Motor neuron (in vitro differentiated cells): ENCODE data around the gene MYOZ3. TPM values are rescaled to one million over a fixed set of nuclear protein-coding genes. Genes with fewer than 3 reads are reported as not detected.
A peak's percentile ranks its signal among the peaks of the same experiment; 100 is the strongest.

Experiments
- ATAC-seq, 8 experiments: fragments of 200-7000 bp; cut with Tn5 transposase; replicated peaks in 6 of 8; 2 replicates each; pipeline ENCODE4 v1.8.0; 2021; ENCODE audit warnings: mild to moderate bottlenecking in 8 of 8, moderate library complexity in 8 of 8
- H3K27ac ChIP-seq, 2 donors: fragments of 250-450 bp; sonication (Bioruptor Pico); 2 replicates each; pipeline ENCODE4 v1.9.0; 2021; ENCODE audit warnings: antibody characterized with exemption in 2 of 2, mild to moderate bottlenecking in 2 of 2, moderate library complexity in 1 of 2
- H3K4me1 ChIP-seq, 2 donors: fragments of 250-450 bp; sonication (Bioruptor Pico); replicated peaks in 1 of 2; 2 replicates each; pipeline ENCODE4 v1.6.1; 2021; ENCODE audit warnings: antibody characterized with exemption in 2 of 2, mild to moderate bottlenecking in 2 of 2, moderate library complexity in 1 of 2
- H3K4me3 ChIP-seq, 5 donors: fragments of 250-450 bp; sonication (Bioruptor Pico); 2 replicates each; pipeline ENCODE4 v1.9.0; 2021; ENCODE audit warnings: antibody characterized with exemption in 5 of 5, mild to moderate bottlenecking in 5 of 5, moderate library complexity in 4 of 5
- WGBS, 10 experiments: fragments of 450-650 bp; shearing (Covaris generic); methylation state at CpG; one replicate each; pipeline ENCODE4 v1.0.0; 2022; 5-methylcytosine and 5-hydroxymethylcytosine counted together
- in situ Hi-C, 9 experiments: fragments of 400-800 bp; cut with MboI; loops; one replicate each; pipeline ENCODE4 v1.15.0; 2021; ENCODE audit warnings: low sequenced_read_pairs in 9 of 9, low pct_unique_long_range_greater_than_20kb in 2 of 9; ENCODE audit not compliant: unreplicated experiment in 9 of 9
- total RNA-seq, 8 experiments: library from RNA; unstranded; fragments of 300-600 nt; gene quantifications; 2 replicates each; pipeline versions ENCODE4 v1.2.3 to v1.2.4, GENCODE V29; 2022

MYOZ3 gene
- total RNA-seq, 8 experiments from 2014 or later, result 0.87 to 4.7 (median 1.9) TPM

- WGBS, 10 experiments, result 0 to 48% (median 21%) methylated on average over 1 to 4 of the region's 14 CpGs; no CpG with 5 or more reads in 6 of the 10 experiments
- peaks cover 14 to 43% of the 10 kb centered on the region in 2 donors for H3K4me1 ChIP-seq
- ATAC-seq, result peak in 6 of 8 experiments; percentile 21 to 40 (median 26)
- no peak within 1 kb of the TSS for H3K4me3 ChIP-seq
- peak within 1 kb of the TSS in 1 of 2 donors; percentile 13 for H3K27ac ChIP-seq
- in situ Hi-C loops, result no loop called here
These were observed 20.6 kb upstream of the MYOZ3 start, which contains the start of gene SYNPO for GRCh38 chr5:150640311-150641005. SYNPO (plus strand) TSS chr5:150640660; CDS start chr5:150648276, 7,616 bp downstream.

- H3K27ac ChIP-seq, result no peak overlapping the region
- H3K4me1 ChIP-seq, result peaks cover 17 to 46% of the 10 kb centered on the region in 2 donors
- ATAC-seq, result peak in 2 of 8 experiments; percentile 7 to 14
- H3K4me3 ChIP-seq, result no peak overlapping the region
- in situ Hi-C loops, result no loop called here
- 67 to 95% methylated on average over 3 of the region's 9 CpGs; no CpG with 5 or more reads in 8 of the 10 experiments for WGBS, 10 experiments
These were observed 20.0 kb upstream of the MYOZ3 start for GRCh38 chr5:150641006-150641570.

- peaks cover 17 to 42% of the 10 kb centered on the region in 2 donors for H3K4me1 ChIP-seq
- WGBS, 10 experiments, result 60 to 100% methylated on average over 1 of the region's 5 CpGs; no CpG with 5 or more reads in 8 of the 10 experiments
- H3K4me3 ChIP-seq, result no peak overlapping the region
- no peak for ATAC-seq
- in situ Hi-C loops, result no loop called here
- H3K27ac ChIP-seq, result no peak overlapping the region
These were observed 19.1 kb upstream of the MYOZ3 start for GRCh38 chr5:150641824-150642566.

- no peak overlapping the region for H3K4me3 ChIP-seq
- peak; percentile 15 to 69 (median 26) for ATAC-seq
- WGBS, 10 experiments, result 0 to 93% (median 41%) methylated on average over 1 to 2 of the region's 5 CpGs; no CpG with 5 or more reads in 6 of the 10 experiments
- in situ Hi-C loops, result no loop called here
- H3K27ac ChIP-seq, result no peak overlapping the region
- H3K4me1 ChIP-seq, result peaks cover 17 to 42% of the 10 kb centered on the region in 2 donors
These were observed 18.5 kb upstream of the MYOZ3 start for GRCh38 chr5:150642567-150642927.

GRCh38 chr5:150642991-150643710 lies 17.9 kb upstream of the MYOZ3 start:
- no peak for ATAC-seq
- WGBS, 10 experiments, result 77 to 96% (median 86%) methylated on average over 1 to 9 of the region's 12 CpGs; no CpG with 5 or more reads in 4 of the 10 experiments
- Histone ChIP-seq H3K4me3 (no peak overlapping the region), H3K4me1 (peaks cover 17 to 46% of the 10 kb centered on the region in 2 donors), H3K27ac (no peak overlapping the region)
- in situ Hi-C loops, result no loop called here

GRCh38 chr5:150644058-150644457 lies 17.0 kb upstream of the MYOZ3 start:
- 68 to 100% (median 80%) methylated on average over 1 to 5 of the region's 5 CpGs; no CpG with 5 or more reads in 2 of the 10 experiments for WGBS, 10 experiments
- in situ Hi-C loops, result no loop called here
- ATAC-seq, result no peak

GRCh38 chr5:150644514-150644913 lies 16.5 kb upstream of the MYOZ3 start:
- H3K4me1 ChIP-seq, result peaks cover 17 to 46% of the 10 kb centered on the region in 2 donors
- no peak overlapping the region for H3K4me3 ChIP-seq
- in situ Hi-C loops, result no loop called here
- ATAC-seq, result peak in 5 of 8 experiments; percentile 22 to 61 (median 33)
- H3K27ac ChIP-seq, result peak overlapping the region; percentile 28 to 29
- 50 to 80% (median 50%) methylated on average over 1 of the region's 2 CpGs; no CpG with 5 or more reads in 7 of the 10 experiments for WGBS, 10 experiments

More at GRCh38 chr5:150644058-150644457, 17.0 kb upstream of the MYOZ3 start:
- no peak overlapping the region for H3K4me3 ChIP-seq
- H3K27ac ChIP-seq, result no peak overlapping the region
- peaks cover 17 to 46% of the 10 kb centered on the region in 2 donors for H3K4me1 ChIP-seq

GRCh38 chr5:150645070-150645700 lies 15.9 kb upstream of the MYOZ3 start:
- in situ Hi-C loops, result no loop called here
- peaks cover 17 to 46% of the 10 kb centered on the region in 2 donors for H3K4me1 ChIP-seq
- WGBS, 10 experiments, result 29 to 71% (median 58%) methylated on average over 1 to 3 of the region's 4 CpGs; no CpG with 5 or more reads in 5 of the 10 experiments
- H3K27ac ChIP-seq, result peak overlapping the region; percentile 28 to 29
- H3K4me3 ChIP-seq, result no peak overlapping the region
- ATAC-seq, result peak; percentile 48 to 85 (median 78)

- H3K4me1 ChIP-seq, result peaks cover 31 to 46% of the 10 kb centered on the region in 2 donors
- H3K27ac ChIP-seq, result peak overlapping the region in 1 of 2 donors; percentile 12
- peak in 2 of 8 experiments; percentile 8 to 17 for ATAC-seq
- in situ Hi-C loops, result no loop called here
- no peak overlapping the region for H3K4me3 ChIP-seq
- WGBS, 10 experiments, result 40 to 97% (median 76%) methylated on average over 1 to 22 of the region's 25 CpGs; no CpG with 5 or more reads in 1 of the 10 experiments
These were observed 13.5 kb upstream of the MYOZ3 start for GRCh38 chr5:150647275-150648251.

GRCh38 chr5:150648294-150649107 lies 12.6 kb upstream of the MYOZ3 start:
- no peak overlapping the region for H3K27ac ChIP-seq
- WGBS, 10 experiments, result 73 to 100% (median 90%) methylated on average over 1 to 6 of the region's 16 CpGs; no CpG with 5 or more reads in 3 of the 10 experiments
- H3K4me3 ChIP-seq, result no peak overlapping the region
- in situ Hi-C loops, result no loop called here
- H3K4me1 ChIP-seq, result peaks cover 31 to 43% of the 10 kb centered on the region in 2 donors
- no peak for ATAC-seq
